SK-N-SH (cell line): Measurements from ENCODE around the gene OSBPL9.

Experiments
- CHD2 ChIP-seq: fragments of 150-350 bp; IDR thresholded peaks from 2 replicates; pipeline ENCODE4 v1.6.1; 2018; ENCODE audit warnings: low read length; ENCODE audit not compliant: partially characterized antibody
- CTCF ChIP-seq: fragments of 200-600 bp; sonication (generic); IDR thresholded peaks from 2 replicates; pipeline ENCODE4 v1.6.1; 2017; ENCODE audit warnings: antibody characterized with exemption, mild to moderate bottlenecking, moderate library complexity
- PBX3 ChIP-seq: IDR thresholded peaks from 2 replicates; pipeline ENCODE4; 2012
- POLR2AphosphoS5 ChIP-seq: IDR thresholded peaks from 2 replicates; pipeline ENCODE4 v1.6.1; 2012; ENCODE audit warnings: low read depth, low read length
- RAD21 ChIP-seq: IDR thresholded peaks from 2 replicates; pipeline ENCODE4 v1.6.1; 2012; ENCODE audit warnings: mild to moderate bottlenecking, low read length
- RCOR1 ChIP-seq: fragments of 150-350 bp; IDR thresholded peaks from 2 replicates; pipeline ENCODE4 v1.6.1; 2017; ENCODE audit warnings: antibody characterized with exemption, low read length
- RFX5 ChIP-seq: IDR thresholded peaks from 2 replicates; pipeline ENCODE4 v1.6.1; 2012; ENCODE audit warnings: mild to moderate bottlenecking, improper control_type of control experiment, low read length

GRCh38 chr1:51567653-51568052 is 49.2 kb upstream of the OSBPL9 start:
- TF ChIP-seq PBX3 = peak; percentile 99
- no peak for TF ChIP-seq RFX5
- no peak for TF ChIP-seq CTCF
- TF ChIP-seq RCOR1 = peak; percentile 22; the same call in 1 of the 2 replicates
- no peak for TF ChIP-seq CHD2
- no peak for TF ChIP-seq RAD21
- TF ChIP-seq POLR2AphosphoS5 = peak; percentile 97
